Activated T-helper 2 cell treated with anti-CD3 and anti-CD28 coated beads, Interferon-gamma antibody, Interleukin-2, Interleukin-4, amounts not matched to agents 10 μg/mL and 5 μg/mL and 100 μg/mL, durations not matched to agents 14 hours and 24 hours and 36 hours (primary cell): ENCODE results near the gene GRAMD2B. TPM values are rescaled to one million over a fixed set of nuclear protein-coding genes. Genes with fewer than 3 reads are reported as not detected.

Source experiments
- DNase-seq: peaks from one replicate; pipeline ENCODE4 v3.0.0; 2021; ENCODE audit warnings: low spot score
- H3K27ac Mint-ChIP-seq: one replicate; pipeline ENCODE4 v1.8.0; 2021; ENCODE audit warnings: mixed read lengths
- H3K27me3 Mint-ChIP-seq: one replicate; pipeline ENCODE4 v1.8.0; 2021; ENCODE audit warnings: low read depth, mixed read lengths
- H3K36me3 Mint-ChIP-seq: one replicate; pipeline ENCODE4 v1.8.0; 2021; ENCODE audit warnings: low read depth, mixed read lengths
- H3K4me1 Mint-ChIP-seq: one replicate; pipeline ENCODE4 v1.8.0; 2021; ENCODE audit warnings: low read depth, mixed read lengths
- H3K4me3 Mint-ChIP-seq: one replicate; pipeline ENCODE4 v1.8.0; 2021; ENCODE audit warnings: low read depth, mild to moderate bottlenecking, moderate library complexity, mixed read lengths
- H3K9me3 Mint-ChIP-seq: one replicate; pipeline ENCODE4 v1.8.0; 2021; ENCODE audit warnings: mixed read lengths
- intact Hi-C: fragments of 100-400 bp; cut with micrococcal nuclease; formaldehyde crosslinking; loops from one replicate; pipeline ENCODE4 v1.15.1; 2023
- total RNA-seq: library from RNA; stranded (reverse); gene quantifications from 2 replicates; pipeline ENCODE4 v1.2.3, GENCODE V29; 2022

GRAMD2B gene
- total RNA-seq, 1 donor from 2014 or later = 8.8 TPM

DNA sequence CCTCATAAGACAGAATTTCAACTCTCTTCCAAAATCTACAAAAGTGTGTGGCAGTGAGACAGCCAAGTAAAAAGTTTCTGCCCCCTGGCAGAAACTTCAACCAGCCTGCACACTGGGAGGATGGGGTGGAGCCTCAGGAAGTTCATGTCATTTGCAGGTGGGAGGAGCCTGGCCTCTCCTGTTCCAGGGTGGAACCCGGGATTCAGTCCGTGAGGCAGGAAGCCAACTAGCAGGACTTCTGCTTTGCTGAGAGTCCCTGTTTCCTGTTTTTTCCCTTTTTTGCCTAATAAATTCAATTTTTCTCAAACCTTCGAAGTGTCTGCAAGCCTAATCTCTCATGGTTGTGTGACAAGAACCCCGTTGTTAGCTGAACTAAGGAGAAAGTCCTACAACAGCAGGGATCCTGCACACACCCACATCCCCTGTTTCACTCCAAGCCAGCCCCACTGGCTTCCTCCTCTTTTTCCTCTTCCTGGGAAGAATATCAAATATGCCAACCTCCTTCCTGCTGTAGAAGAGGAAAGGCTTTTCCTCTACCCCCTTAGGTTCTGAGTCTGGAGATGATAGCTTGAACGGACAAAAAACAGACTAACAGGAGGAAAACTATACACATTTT is 102.5 kb downstream of the GRAMD2B start:
- Mint-ChIP-seq H3K27me3 (no peaks in the 10 kb centered on the region), H3K36me3 (no peaks in the 10 kb centered on the region), H3K4me1 (no peaks in the 10 kb centered on the region), H3K4me3 (no peak overlapping the region), H3K27ac (no peak overlapping the region), H3K9me3 (no peaks in the 10 kb centered on the region)
- DNase-seq = no peak
- intact Hi-C loops = no loop called here

- H3K4me1 Mint-ChIP-seq = no peaks in the 10 kb centered on the region
- no peaks in the 10 kb centered on the region for H3K9me3 Mint-ChIP-seq
- no peak for DNase-seq
- H3K27ac Mint-ChIP-seq = no peak overlapping the region
- no peaks in the 10 kb centered on the region for H3K36me3 Mint-ChIP-seq
- intact Hi-C loops = no loop called here
- no peaks in the 10 kb centered on the region for H3K27me3 Mint-ChIP-seq
- no peak overlapping the region for H3K4me3 Mint-ChIP-seq
Measured at GRCh38 chr5:126526493-126526892, 103.3 kb downstream of the GRAMD2B start.

DNA sequence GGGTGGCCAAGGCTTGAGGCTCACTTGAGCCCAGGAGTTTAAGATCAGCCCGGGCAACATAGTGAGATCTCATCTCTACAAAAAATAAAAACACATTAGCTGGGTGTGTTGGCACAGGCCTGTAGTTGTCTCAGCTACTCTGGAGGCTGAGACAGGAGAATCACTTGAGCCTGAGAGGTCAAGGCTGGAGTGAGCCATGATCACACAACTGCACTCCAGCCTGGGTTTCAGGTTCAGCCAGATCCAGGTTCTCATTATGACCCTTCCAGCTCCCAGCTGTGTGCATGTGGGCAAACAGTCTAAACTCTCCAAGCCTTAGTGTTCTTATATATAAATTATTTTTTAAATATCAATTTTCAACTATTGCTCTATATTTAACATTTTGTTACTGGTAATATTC is 103.9 kb downstream of the GRAMD2B start:
- Mint-ChIP-seq H3K27ac (no peak overlapping the region), H3K4me1 (no peaks in the 10 kb centered on the region), H3K4me3 (no peak overlapping the region), H3K27me3 (no peaks in the 10 kb centered on the region), H3K9me3 (no peaks in the 10 kb centered on the region), H3K36me3 (no peaks in the 10 kb centered on the region)
- intact Hi-C loops = no loop called here
- DNase-seq = no peak

- H3K4me3 Mint-ChIP-seq = no peak overlapping the region
- H3K27me3 Mint-ChIP-seq = no peaks in the 10 kb centered on the region
- intact Hi-C loops = no loop called here
- H3K27ac Mint-ChIP-seq = no peak overlapping the region
- no peaks in the 10 kb centered on the region for H3K36me3 Mint-ChIP-seq
- H3K4me1 Mint-ChIP-seq = no peaks in the 10 kb centered on the region
- no peaks in the 10 kb centered on the region for H3K9me3 Mint-ChIP-seq
- no peak for DNase-seq
Measured at GRCh38 chr5:126527892-126528291, 104.7 kb downstream of the GRAMD2B start.

- no peaks in the 10 kb centered on the region for H3K36me3 Mint-ChIP-seq
- no peak overlapping the region for H3K4me3 Mint-ChIP-seq
- no peak for DNase-seq
- no peak overlapping the region for H3K27ac Mint-ChIP-seq
- no peaks in the 10 kb centered on the region for H3K4me1 Mint-ChIP-seq
- intact Hi-C loops = no loop called here
- no peaks in the 10 kb centered on the region for H3K9me3 Mint-ChIP-seq
- no peaks in the 10 kb centered on the region for H3K27me3 Mint-ChIP-seq
Measured at GRCh38 chr5:126531543-126532120, 108.4 kb downstream of the GRAMD2B start.

DNA sequence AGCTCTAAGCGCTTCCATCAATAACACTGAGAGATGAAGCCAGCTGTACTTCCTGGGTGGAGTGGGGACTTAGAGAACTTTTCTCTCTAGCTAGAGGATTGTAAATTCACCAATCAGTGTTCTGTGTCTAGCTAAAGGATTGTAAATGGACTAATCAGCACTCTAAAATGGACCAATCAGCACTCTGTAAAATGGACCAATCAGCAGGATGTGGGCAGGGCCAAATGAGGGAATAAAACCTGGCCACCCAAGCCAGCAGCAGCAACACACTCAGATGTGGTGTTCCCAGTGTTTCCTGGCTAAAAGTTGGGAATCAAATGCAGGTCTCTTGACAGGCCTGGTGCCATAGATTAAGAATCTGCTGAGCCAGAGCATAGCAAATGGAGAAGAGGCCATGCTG is 111.3 kb downstream of the GRAMD2B start:
- H3K27ac Mint-ChIP-seq = no peak overlapping the region
- no peak overlapping the region for H3K4me3 Mint-ChIP-seq
- no peaks in the 10 kb centered on the region for H3K4me1 Mint-ChIP-seq
- no peaks in the 10 kb centered on the region for H3K9me3 Mint-ChIP-seq
- intact Hi-C loops = no loop called here
- DNase-seq = no peak
- H3K36me3 Mint-ChIP-seq = no peaks in the 10 kb centered on the region
- no peaks in the 10 kb centered on the region for H3K27me3 Mint-ChIP-seq

DNA sequence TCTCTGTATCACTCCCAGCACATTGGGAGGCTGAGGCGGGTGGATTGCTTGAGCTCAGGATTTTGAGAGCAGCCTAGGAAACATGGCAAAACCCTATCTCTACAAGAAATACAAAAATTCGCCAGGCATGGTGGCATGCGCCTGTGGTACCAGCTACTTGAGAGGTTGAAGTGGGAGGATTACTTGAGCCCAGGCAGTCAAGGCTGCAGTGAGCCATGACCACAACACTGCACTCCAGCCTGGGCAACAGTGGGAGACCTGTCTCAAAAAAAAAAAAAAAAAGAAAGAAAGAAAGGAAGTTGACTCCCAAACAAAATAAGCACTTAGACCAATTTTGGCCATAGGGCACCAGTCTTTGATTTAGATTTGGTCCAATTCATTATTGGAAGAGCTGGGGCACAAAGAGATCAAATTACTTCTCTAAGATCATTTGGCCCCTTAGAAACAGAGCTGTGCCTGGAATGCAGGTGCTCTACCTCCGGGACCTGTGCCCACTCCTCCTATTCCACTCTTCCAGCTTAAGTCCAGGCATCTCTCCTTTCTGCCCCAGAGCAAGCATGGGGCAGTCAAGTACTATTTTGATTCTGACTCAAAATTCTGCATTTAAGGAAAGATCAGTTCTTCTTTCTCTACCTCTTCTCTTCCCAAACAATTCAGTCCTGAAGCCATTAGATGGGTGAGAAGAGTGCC is 112.8 kb downstream of the GRAMD2B start:
- Mint-ChIP-seq H3K36me3 (no peaks in the 10 kb centered on the region), H3K27me3 (peaks cover 3% of the 10 kb centered on the region), H3K4me3 (no peak overlapping the region), H3K27ac (no peak overlapping the region), H3K9me3 (no peaks in the 10 kb centered on the region), H3K4me1 (no peaks in the 10 kb centered on the region)
- no peak for DNase-seq
- intact Hi-C loops = loop anchor here (5.0 kb wide), 1 partner anchor 34 kb away; no protein-coding TSS in a partner anchor

DNA sequence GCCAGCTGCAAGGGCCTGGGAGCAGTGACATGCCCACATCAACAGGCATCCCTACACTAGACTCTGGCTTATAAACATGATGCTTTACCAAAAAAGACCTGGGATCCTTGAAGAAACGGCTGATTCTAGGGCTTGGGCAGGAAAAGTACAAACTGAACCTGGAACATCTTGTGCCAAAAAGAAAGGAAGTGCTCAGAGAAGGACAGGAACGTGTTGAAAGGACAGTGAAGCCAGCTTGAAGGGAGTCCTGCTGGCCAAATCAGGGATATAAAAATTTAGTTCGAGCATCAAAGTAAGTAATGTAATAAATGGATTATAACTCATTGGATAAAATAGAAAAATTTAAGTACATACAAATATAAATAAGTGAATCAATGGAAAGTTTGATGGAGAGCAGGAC is 113.7 kb downstream of the GRAMD2B start:
- no peak overlapping the region for H3K27ac Mint-ChIP-seq
- H3K27me3 Mint-ChIP-seq = peaks cover 3% of the 10 kb centered on the region
- H3K4me3 Mint-ChIP-seq = no peak overlapping the region
- no peaks in the 10 kb centered on the region for H3K36me3 Mint-ChIP-seq
- H3K9me3 Mint-ChIP-seq = no peaks in the 10 kb centered on the region
- DNase-seq = no peak
- intact Hi-C loops = loop anchor here (5.0 kb wide), 1 partner anchor 35 kb away; no protein-coding TSS in a partner anchor
- no peaks in the 10 kb centered on the region for H3K4me1 Mint-ChIP-seq

DNA sequence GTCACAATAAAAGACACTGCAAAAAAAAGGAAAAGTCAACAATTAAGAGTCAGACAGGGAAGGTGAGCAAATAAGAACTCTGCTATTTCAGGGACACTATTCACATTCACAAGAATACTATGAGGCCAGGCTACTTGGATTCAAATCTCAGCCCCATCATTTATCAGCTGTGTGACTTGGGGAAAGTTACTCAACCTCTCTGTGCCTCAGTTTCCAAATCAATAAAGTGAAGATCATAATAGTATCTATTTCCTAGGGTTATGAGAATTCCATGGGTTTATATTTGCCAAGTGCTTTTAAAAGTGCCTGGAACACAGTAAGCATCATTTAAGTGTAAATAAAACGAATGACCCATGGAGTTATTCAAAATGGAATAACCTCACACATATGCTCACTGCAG is 115.4 kb downstream of the GRAMD2B start:
- H3K4me3 Mint-ChIP-seq = no peak overlapping the region
- peaks cover 6% of the 10 kb centered on the region for H3K27me3 Mint-ChIP-seq
- H3K27ac Mint-ChIP-seq = no peak overlapping the region
- no peaks in the 10 kb centered on the region for H3K9me3 Mint-ChIP-seq
- intact Hi-C loops = loop anchor here (2.0 to 5.0 kb wide), 2 partner anchors 36 to 62 kb away; partner anchors contain the start of gene PHAX
- H3K4me1 Mint-ChIP-seq = no peaks in the 10 kb centered on the region
- no peak for DNase-seq
- H3K36me3 Mint-ChIP-seq = no peaks in the 10 kb centered on the region

DNA sequence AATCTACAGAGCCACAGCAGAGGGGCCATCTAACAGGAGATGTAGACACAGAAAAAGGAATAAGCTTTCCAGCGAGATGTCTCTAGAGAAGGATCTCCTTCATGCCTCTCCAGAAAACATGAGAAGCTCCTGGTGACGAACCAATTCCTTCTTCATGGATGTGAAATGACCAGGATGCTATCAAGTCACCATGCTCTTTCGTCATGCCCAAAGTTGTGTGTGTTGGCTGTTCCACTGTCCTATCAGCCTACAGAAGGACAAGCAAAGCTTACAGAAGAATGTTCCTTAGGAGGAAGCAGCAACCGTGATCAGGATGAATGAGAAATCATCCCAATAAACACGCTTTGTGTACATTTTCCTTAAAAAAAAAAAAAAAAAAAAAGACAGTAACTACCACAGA is 117.4 kb downstream of the GRAMD2B start:
- Mint-ChIP-seq H3K27ac (no peak overlapping the region), H3K9me3 (no peaks in the 10 kb centered on the region), H3K27me3 (peaks cover 6% of the 10 kb centered on the region), H3K4me1 (no peaks in the 10 kb centered on the region), H3K4me3 (no peak overlapping the region), H3K36me3 (no peaks in the 10 kb centered on the region)
- no peak for DNase-seq
- intact Hi-C loops = loop anchor here (5.0 kb wide), 1 partner anchor 952 kb away; no protein-coding TSS in a partner anchor

GRCh38 chr5:126542441-126542840 is 119.2 kb downstream of the GRAMD2B start:
- peaks cover 6% of the 10 kb centered on the region for H3K27me3 Mint-ChIP-seq
- no peaks in the 10 kb centered on the region for H3K4me1 Mint-ChIP-seq
- intact Hi-C loops = loop anchor here (5.0 kb wide), 1 partner anchor 950 kb away; no protein-coding TSS in a partner anchor
- no peaks in the 10 kb centered on the region for H3K9me3 Mint-ChIP-seq
- no peak overlapping the region for H3K27ac Mint-ChIP-seq
- DNase-seq = no peak
- no peak overlapping the region for H3K4me3 Mint-ChIP-seq
- H3K36me3 Mint-ChIP-seq = no peaks in the 10 kb centered on the region

GRCh38 chr5:126543009-126543408 is 119.8 kb downstream of the GRAMD2B start:
- no peak overlapping the region for H3K27ac Mint-ChIP-seq
- no peak overlapping the region for H3K4me3 Mint-ChIP-seq
- H3K27me3 Mint-ChIP-seq = peaks cover 6% of the 10 kb centered on the region
- no peaks in the 10 kb centered on the region for H3K9me3 Mint-ChIP-seq
- intact Hi-C loops = loop anchor here (5.0 kb wide), 1 partner anchor 949 kb away; no protein-coding TSS in a partner anchor
- DNase-seq = no peak
- H3K4me1 Mint-ChIP-seq = no peaks in the 10 kb centered on the region
- no peaks in the 10 kb centered on the region for H3K36me3 Mint-ChIP-seq

- Mint-ChIP-seq H3K4me1 (no peaks in the 10 kb centered on the region), H3K36me3 (no peaks in the 10 kb centered on the region), H3K27me3 (peaks cover 6% of the 10 kb centered on the region), H3K9me3 (no peaks in the 10 kb centered on the region), H3K27ac (no peak overlapping the region), H3K4me3 (no peak overlapping the region)
- DNase-seq = no peak
- intact Hi-C loops = loop anchor here (5.0 kb wide), 1 partner anchor 949 kb away; no protein-coding TSS in a partner anchor
Measured at GRCh38 chr5:126543660-126544059, 120.5 kb downstream of the GRAMD2B start.
